GM21367 (cell line): ENCODE data around the gene TRIM24.

ENCODE experiments used
- ATAC-seq: cut with Tn5 transposase; IDR thresholded peaks from one replicate; pipeline ENCODE4 v1.9.1; 2021; ENCODE audit not compliant: unreplicated experiment

Gene TRIM24

DNA sequence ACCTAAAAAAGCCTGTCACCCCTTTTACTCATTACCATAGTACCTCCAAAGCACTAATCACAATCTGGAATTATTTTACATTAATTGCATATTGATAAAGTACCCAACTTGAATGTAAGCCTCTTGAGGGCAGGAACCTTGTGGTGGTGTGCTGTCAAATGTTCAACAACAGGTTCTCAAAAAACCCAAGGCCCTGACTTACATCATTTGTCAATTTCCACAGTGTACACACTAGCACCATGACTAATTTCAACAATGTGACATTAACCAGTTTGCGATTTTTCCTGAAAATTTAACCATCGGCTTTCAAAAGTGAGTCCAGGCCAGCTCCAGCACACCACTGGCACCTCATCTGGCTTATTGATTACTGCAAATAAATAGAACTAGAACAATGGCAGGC is 153.6 kb downstream of the TRIM24 start:
- no peak for ATAC-seq

- no peak for ATAC-seq
Observed at GRCh38 chr7:138616085-138616484, 156.0 kb downstream of the TRIM24 start.

DNA sequence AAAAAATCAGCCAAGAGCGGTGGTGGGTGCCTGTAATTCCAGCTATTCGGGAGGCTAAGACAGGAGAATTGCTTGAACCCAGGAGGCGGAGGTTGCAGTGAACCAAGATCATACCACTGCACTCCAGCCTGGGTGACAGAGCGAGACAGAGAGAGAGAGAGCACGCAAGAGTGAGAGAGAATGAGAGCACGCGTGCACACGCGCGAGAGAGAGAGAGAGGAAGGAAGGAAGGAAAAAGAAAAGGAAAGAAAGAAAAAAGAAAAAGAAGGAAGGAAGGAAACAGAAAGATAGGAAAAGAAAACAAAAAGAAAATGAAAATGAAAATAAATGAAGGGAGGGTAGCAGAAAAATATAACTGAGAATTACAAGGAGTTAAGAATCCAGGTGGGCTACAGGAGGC is 158.4 kb downstream of the TRIM24 start:
- no peak for ATAC-seq

DNA sequence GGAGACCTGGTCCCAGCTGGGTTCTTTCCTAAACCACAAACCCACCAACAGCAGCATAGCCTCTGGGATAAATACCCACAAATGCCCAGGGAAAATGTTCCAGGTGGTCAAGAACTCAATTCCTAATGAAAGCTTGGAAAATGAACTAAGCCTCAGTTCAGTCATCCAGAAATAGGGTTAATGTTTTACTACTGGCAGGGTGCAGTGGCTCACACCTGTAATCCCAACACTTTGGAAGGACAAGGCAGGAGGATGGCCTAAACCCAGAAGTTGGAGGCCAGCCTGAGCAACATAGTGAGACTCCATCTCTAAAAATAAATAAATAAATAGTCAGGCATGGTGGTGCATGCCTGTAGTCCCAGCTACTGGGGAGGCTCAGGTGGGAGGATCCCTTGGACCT is 158.9 kb downstream of the TRIM24 start:
- no peak for ATAC-seq

DNA sequence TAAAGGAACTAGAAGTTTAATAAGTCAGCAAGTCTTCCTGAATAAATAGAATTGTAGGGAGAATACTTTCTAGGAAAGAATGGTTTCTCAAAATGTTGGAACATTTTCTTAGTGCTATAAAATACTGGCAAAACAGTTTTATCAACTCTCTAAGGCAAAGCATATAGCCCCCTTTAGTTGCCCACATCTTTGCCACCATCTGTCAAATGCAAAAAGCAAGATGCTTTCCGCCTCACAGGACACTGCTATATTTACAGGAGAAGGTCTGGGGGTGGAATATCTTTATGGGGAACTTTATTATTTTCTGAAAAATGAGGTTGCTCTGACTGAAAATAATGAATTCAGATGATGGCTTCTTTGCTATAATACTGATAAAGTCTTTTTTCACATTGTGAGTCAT is 162.8 kb downstream of the TRIM24 start:
- ATAC-seq = no peak

- no peak for ATAC-seq
Observed at GRCh38 chr7:138625084-138625848, 165.2 kb downstream of the TRIM24 start.

GRCh38 chr7:138625849-138626230 is 165.8 kb downstream of the TRIM24 start:
- ATAC-seq = no peak

DNA sequence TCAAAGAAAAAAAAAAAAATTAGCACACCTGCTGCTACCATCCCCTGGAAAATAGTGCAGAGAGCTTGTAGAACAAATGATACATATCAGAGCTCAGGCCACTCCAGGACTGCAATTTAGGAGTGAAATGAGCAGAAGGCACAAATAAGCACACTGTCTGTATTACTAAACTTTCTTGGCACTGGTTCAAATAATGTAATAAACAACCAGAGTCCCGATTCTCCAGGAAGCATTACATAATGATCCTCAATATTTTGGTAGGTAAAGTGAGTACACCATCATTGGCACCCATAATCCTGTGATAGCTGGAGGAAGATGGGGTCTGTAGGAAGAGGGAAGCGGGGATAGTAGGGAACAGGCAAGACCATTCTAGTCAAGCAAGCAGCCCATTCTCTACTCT is 166.8 kb downstream of the TRIM24 start:
- ATAC-seq = no peak

DNA sequence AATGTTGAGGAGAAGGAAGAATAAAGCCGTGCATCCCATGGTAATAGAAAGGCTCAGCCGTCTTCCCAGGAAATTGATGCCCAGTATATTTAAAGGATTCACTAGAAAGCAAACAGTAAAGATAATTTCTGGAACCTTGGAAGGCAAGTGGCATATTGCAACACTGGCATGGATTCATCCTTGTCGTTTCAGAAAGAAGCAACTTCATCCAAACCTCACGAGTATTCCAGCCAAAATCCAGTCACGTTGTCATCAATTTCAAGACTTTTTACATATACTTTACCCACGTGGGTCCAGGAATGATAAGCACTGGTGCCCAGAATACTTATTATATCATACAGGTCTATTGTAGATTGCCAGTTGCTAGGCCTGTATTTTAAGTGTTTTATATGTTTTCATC is 167.3 kb downstream of the TRIM24 start:
- no peak for ATAC-seq

GRCh38 chr7:138630059-138630610 is 170.1 kb downstream of the TRIM24 start:
- ATAC-seq = no peak

DNA sequence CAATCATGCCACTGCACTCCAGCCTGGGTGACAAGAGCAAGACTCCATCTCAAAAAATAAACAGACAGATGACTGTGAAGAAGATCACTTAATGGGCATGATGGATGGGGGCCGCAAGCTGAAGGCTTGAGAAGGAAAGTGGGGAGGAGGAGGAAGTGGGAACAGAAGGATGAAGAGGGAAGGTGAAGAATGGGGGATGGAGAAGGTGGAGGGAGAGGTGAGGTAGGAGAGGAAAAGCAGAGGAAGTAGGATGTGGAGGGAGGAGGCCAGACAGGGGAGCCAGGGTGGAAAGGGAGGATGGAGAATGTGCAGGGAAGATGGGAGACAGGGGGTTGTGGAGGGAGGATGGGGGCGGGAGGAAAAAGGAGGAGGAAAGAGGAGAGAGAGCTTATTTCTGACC is 172.3 kb downstream of the TRIM24 start:
- no peak for ATAC-seq

DNA sequence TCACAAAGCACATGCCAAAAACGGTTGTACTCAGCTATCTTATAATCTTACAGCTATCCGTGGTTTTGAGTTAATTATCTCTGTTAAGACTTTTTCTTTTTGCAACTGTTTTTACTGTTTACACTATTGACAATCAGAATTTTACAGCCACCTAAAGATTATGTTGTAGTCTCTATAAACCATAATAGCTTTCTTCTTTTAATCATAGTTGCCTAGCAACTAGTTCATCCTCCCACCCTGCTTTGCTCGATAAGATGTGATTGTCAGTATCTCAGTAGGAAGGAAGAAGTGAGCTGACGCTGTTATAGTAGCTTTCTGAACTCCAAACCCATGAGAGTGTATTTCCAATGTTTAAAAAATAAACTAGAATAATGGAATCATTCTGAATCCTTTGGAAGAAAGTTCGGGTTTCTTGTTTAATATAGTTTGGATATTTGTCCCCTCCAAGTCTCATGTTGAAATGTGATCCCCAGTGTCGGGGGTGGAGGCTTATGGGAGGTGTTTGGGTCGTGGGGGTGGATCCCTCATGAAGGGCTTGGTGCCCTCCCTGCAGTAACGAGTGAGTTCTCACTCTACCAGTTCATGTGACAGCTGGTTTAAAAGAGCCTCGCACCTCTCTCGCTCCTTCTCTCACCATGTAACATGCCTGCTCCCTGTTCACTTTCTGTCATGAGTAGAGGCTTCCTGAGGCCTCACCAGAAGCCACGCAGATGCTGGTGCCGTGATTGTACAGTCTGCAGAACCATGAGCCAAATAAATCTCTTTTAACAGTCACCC is 173.0 kb downstream of the TRIM24 start:
- ATAC-seq = no peak
